ENCODE data around the gene MBNL2. TPM values are rescaled to one million over a fixed set of nuclear protein-coding genes. Genes with fewer than 3 reads are reported as not detected.

The MBNL2 gene
- total and polyA plus RNA-seq, 2 experiments from 2014 or later, result 0.55 to 3.2 TPM

GRCh38 chr13:97364031-97364430, 141.9 kb downstream of the MBNL2 start:
- Histone ChIP-seq H2AFZ (no peak overlapping the region), H3K27ac (ENCODE audit: low read depth) (no peak overlapping the region), H3K36me3 (ENCODE audit: insufficient read depth) (no peaks in the 10 kb centered on the region), H3F3A (replicated peaks; ENCODE audit: low read depth) (no peaks in the 10 kb centered on the region), H4K20me1 (replicated peaks; ENCODE audit: insufficient read depth) (no peaks in the 10 kb centered on the region), H3K4me2 (no peak overlapping the region), H3K4me1 (ENCODE audit: insufficient read depth) (peaks cover 8% of the 10 kb centered on the region), H3K4me3 (no peak overlapping the region), H3K9me2 (ENCODE audit: insufficient read depth) (no peaks in the 10 kb centered on the region), H3K79me2 (replicated peaks; ENCODE audit: insufficient read depth) (no peaks in the 10 kb centered on the region), H3K27me3 (ENCODE audit: insufficient read depth) (no peaks in the 10 kb centered on the region)
- no peak for DNase-seq (ENCODE audit: low spot score)
- no peaks in the 10 kb centered on the region for H3K36me3 Mint-ChIP-seq (ENCODE audit: low read depth)
- no peak overlapping the region for H3K27ac Mint-ChIP-seq
- H3K27me3 Mint-ChIP-seq (ENCODE audit: insufficient read depth, low read depth, poor library complexity), result peaks cover 2% of the 10 kb centered on the region
- H3K4me1 Mint-ChIP-seq, result peaks cover 9% of the 10 kb centered on the region; the same call in 2 of the 3 replicates
- ATAC-seq, result no peak
- no peaks in the 10 kb centered on the region for H3K9me3 Mint-ChIP-seq
- H3K4me3 Mint-ChIP-seq, result no peak overlapping the region
- TF ChIP-seq STAT1 (IDR thresholded peaks at IDR 0.05; ENCODE audit: unreplicated experiment), result no peak
- TF ChIP-seq ETS1 (IDR thresholded peaks at IDR 0.05), result no peak
- TF ChIP-seq EZH2phosphoT487 (IDR thresholded peaks at IDR 0.05; ENCODE audit: unreplicated experiment), result no peak
- no peak for TF ChIP-seq JUNB (IDR thresholded peaks at IDR 0.05; ENCODE audit: unreplicated experiment)
- no peak for TF ChIP-seq REST (IDR thresholded peaks at IDR 0.05; ENCODE audit: unreplicated experiment)
- no peak for TF ChIP-seq ZNF114 (CRISPR knock-in tag; IDR thresholded peaks at IDR 0.05)
- TF ChIP-seq, protein P1, sequence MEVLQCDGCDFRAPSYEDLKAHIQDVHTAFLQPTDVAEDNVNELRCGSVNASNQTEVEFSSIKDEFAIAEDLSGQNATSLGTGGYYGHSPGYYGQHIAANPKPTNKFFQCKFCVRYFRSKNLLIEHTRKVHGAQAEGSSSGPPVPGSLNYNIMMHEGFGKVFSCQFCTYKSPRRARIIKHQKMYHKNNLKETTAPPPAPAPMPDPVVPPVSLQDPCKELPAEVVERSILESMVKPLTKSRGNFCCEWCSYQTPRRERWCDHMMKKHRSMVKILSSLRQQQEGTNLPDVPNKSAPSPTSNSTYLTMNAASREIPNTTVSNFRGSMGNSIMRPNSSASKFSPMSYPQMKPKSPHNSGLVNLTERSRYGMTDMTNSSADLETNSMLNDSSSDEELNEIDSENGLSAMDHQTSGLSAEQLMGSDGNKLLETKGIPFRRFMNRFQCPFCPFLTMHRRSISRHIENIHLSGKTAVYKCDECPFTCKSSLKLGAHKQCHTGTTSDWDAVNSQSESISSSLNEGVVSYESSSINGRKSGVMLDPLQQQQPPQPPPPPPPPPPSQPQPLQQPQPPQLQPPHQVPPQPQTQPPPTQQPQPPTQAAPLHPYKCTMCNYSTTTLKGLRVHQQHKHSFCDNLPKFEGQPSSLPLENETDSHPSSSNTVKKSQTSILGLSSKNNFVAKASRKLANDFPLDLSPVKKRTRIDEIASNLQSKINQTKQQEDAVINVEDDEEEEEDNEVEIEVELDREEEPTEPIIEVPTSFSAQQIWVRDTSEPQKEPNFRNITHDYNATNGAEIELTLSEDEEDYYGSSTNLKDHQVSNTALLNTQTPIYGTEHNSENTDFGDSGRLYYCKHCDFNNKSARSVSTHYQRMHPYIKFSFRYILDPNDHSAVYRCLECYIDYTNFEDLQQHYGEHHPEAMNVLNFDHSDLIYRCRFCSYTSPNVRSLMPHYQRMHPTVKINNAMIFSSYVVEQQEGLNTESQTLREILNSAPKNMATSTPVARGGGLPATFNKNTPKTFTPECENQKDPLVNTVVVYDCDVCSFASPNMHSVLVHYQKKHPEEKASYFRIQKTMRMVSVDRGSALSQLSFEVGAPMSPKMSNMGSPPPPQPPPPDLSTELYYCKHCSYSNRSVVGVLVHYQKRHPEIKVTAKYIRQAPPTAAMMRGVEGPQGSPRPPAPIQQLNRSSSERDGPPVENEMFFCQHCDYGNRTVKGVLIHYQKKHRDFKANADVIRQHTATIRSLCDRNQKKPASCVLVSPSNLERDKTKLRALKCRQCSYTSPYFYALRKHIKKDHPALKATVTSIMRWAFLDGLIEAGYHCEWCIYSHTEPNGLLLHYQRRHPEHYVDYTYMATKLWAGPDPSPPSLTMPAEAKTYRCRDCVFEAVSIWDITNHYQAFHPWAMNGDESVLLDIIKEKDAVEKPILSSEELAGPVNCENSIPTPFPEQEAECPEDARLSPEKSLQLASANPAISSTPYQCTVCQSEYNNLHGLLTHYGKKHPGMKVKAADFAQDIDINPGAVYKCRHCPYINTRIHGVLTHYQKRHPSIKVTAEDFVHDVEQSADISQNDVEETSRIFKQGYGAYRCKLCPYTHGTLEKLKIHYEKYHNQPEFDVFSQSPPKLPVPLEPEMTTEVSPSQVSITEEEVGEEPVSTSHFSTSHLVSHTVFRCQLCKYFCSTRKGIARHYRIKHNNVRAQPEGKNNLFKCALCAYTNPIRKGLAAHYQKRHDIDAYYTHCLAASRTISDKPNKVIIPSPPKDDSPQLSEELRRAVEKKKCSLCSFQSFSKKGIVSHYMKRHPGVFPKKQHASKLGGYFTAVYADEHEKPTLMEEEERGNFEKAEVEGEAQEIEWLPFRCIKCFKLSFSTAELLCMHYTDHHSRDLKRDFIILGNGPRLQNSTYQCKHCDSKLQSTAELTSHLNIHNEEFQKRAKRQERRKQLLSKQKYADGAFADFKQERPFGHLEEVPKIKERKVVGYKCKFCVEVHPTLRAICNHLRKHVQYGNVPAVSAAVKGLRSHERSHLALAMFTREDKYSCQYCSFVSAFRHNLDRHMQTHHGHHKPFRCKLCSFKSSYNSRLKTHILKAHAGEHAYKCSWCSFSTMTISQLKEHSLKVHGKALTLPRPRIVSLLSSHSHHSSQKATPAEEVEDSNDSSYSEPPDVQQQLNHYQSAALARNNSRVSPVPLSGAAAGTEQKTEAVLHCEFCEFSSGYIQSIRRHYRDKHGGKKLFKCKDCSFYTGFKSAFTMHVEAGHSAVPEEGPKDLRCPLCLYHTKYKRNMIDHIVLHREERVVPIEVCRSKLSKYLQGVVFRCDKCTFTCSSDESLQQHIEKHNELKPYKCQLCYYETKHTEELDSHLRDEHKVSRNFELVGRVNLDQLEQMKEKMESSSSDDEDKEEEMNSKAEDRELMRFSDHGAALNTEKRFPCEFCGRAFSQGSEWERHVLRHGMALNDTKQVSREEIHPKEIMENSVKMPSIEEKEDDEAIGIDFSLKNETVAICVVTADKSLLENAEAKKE (CRISPR knock-in tag; IDR thresholded peaks at IDR 0.05), result no peak
- no peak for TF ChIP-seq NANOG (IDR thresholded peaks at IDR 0.05; ENCODE audit: borderline replicate concordance)
- TF ChIP-seq, protein P2, sequence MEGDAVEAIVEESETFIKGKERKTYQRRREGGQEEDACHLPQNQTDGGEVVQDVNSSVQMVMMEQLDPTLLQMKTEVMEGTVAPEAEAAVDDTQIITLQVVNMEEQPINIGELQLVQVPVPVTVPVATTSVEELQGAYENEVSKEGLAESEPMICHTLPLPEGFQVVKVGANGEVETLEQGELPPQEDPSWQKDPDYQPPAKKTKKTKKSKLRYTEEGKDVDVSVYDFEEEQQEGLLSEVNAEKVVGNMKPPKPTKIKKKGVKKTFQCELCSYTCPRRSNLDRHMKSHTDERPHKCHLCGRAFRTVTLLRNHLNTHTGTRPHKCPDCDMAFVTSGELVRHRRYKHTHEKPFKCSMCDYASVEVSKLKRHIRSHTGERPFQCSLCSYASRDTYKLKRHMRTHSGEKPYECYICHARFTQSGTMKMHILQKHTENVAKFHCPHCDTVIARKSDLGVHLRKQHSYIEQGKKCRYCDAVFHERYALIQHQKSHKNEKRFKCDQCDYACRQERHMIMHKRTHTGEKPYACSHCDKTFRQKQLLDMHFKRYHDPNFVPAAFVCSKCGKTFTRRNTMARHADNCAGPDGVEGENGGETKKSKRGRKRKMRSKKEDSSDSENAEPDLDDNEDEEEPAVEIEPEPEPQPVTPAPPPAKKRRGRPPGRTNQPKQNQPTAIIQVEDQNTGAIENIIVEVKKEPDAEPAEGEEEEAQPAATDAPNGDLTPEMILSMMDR (conservative IDR thresholded peaks at IDR 0.05; ENCODE audit: low read depth in 2 of 2), result no peak
- TF ChIP-seq ZNF331 (CRISPR knock-in tag; IDR thresholded peaks at IDR 0.05; ENCODE audit: low read depth), result no peak
- no peak for TF ChIP-seq POLR2AphosphoS5 (IDR thresholded peaks at IDR 0.05; ENCODE audit: low read depth)
- TF ChIP-seq CREB1 (CRISPR knock-in tag; IDR thresholded peaks at IDR 0.05; ENCODE audit: low read depth), result no peak
- no peak for TF ChIP-seq EZH2 (IDR thresholded peaks at IDR 0.05; ENCODE audit: low read depth, unreplicated experiment)
